Measurements from ENCODE around the gene DLG2.

DNA sequence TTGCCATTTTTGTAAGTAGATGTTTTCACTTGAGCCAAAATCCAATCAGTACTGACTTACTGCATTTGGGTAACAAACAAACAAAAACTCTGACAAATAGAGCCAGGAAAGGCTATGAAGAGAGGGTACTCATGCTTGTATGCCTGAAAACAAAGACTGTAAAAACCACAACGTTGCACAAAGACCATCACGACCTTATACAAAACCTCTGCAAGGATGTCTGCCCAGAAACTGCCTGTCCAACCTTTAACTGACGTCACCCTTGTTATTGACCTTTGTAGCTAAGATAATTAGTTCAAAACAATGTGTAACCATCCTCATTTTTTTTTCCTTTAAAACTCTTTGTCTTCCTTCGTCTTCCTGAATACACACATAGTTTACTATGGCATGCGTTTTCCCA lies 38.6 kb upstream of the DLG2 start:
- TF ChIP-seq CTCF (IDR thresholded peaks at IDR 0.05; ENCODE audit: insufficient read depth, low read depth, low read length) (no peak), EZH2 (IDR thresholded peaks at IDR 0.05; ENCODE audit: insufficient read depth, low read length) (no peak)
